ENCODE data around the gene ACER2.

The ACER2 gene

DNA sequence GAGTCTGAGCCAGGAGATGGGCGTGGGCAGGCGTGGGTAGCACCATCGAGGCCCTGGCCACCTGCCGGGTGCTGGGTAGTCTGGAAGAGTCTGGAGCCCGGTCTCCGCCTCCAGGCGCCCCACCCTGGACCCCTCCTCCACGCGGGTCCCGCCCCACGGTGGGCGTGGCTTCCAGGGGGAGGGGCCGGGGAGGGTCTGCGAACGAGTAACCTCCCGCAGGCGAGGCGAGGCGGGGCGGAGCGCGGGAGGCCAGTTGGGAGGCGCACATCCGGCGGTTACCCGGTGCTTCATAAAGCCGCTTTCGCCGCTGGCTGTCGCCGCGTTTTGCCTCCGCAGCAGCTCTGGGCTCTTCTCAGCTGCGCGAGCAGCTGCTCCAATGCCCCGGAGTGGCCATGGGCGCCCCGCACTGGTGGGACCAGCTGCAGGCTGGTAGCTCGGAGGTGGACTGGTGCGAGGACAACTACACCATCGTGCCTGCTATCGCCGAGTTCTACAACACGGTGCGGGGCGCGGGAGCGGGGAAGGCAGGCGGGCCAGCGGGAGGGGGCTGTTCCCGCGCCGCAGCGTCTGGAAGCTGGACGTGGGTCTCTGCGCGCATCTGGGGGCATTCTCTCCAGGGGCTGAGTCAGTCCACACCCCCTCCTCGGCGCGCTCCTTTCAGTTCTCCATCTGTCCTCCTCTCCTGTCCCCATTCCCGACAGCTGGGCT lies at the start of gene ACER2 (continued):
- TF ChIP-seq KLF8 (tag by site-specific recombination; IDR thresholded peaks at IDR 0.05) (peak; percentile 91), ZXDB (tag by site-specific recombination; IDR thresholded peaks at IDR 0.05) (no peak; the same call in 1 of the 2 replicates), KLF7 (tag by site-specific recombination; IDR thresholded peaks at IDR 0.05; ENCODE audit: borderline replicate concordance) (no peak), TRIM28 (IDR thresholded peaks at IDR 0.05; ENCODE audit: borderline replicate concordance, low read length) (peak; percentile 56; the same call in 1 of the 2 replicates), ZNF37A (tag by site-specific recombination; IDR thresholded peaks at IDR 0.05) (no peak), GLI2 (tag by site-specific recombination; IDR thresholded peaks at IDR 0.05; ENCODE audit: borderline replicate concordance, low read depth) (no peak), ZFP69B (tag by site-specific recombination; IDR thresholded peaks at IDR 0.05) (peak; percentile 72), ZNF629 (tag by site-specific recombination; IDR thresholded peaks at IDR 0.05) (no peak), ZNF548 (tag by site-specific recombination; IDR thresholded peaks at IDR 0.05) (no peak), ZFP3 (tag by site-specific recombination; IDR thresholded peaks at IDR 0.05; ENCODE audit: low read depth) (no peak), ZNF133 (tag by site-specific recombination; IDR thresholded peaks at IDR 0.05) (no peak), ZNF48 (tag by site-specific recombination; IDR thresholded peaks at IDR 0.05) (no peak), ZFP41 (tag by site-specific recombination; IDR thresholded peaks at IDR 0.05; ENCODE audit: borderline replicate concordance) (no peak), ZNF121 (tag by site-specific recombination; IDR thresholded peaks at IDR 0.05) (no peak), HOXD13 (CRISPR knock-in tag; IDR thresholded peaks at IDR 0.05; ENCODE audit: borderline replicate concordance) (no peak), EGR2 (tag by site-specific recombination; IDR thresholded peaks at IDR 0.05; ENCODE audit: low read depth) (peak; percentile 64), MEIS1 (CRISPR knock-in tag; IDR thresholded peaks at IDR 0.05; ENCODE audit: borderline replicate concordance) (no peak), ZNF530 (tag by site-specific recombination; IDR thresholded peaks at IDR 0.05; ENCODE audit: low read depth) (no peak), ZNF473 (tag by site-specific recombination; IDR thresholded peaks at IDR 0.05) (no peak), ZFP37 (tag by site-specific recombination; IDR thresholded peaks at IDR 0.05) (no peak; the same call in 1 of the 2 replicates), ZNF830 (tag by site-specific recombination; IDR thresholded peaks at IDR 0.05; ENCODE audit: low read depth) (no peak), ZNF660 (tag by site-specific recombination; IDR thresholded peaks at IDR 0.05) (peak; percentile 39; the same call in 1 of the 2 replicates), ZNF701 (tag by site-specific recombination; IDR thresholded peaks at IDR 0.05) (no peak), ZNF23 (tag by site-specific recombination; IDR thresholded peaks at IDR 0.05; ENCODE audit: borderline replicate concordance) (no peak), ZNF423 (tag by site-specific recombination; IDR thresholded peaks at IDR 0.05) (no peak)
- TF ChIP-seq, protein P1, sequence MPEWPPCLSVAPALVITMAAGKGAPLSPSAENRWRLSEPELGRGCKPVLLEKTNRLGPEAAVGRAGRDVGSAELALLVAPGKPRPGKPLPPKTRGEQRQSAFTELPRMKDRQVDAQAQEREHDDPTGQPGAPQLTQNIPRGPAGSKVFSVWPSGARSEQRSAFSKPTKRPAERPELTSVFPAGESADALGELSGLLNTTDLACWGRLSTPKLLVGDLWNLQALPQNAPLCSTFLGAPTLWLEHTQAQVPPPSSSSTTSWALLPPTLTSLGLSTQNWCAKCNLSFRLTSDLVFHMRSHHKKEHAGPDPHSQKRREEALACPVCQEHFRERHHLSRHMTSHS (tag by site-specific recombination; IDR thresholded peaks at IDR 0.05) = no peak
- TF ChIP-seq, protein P2, sequence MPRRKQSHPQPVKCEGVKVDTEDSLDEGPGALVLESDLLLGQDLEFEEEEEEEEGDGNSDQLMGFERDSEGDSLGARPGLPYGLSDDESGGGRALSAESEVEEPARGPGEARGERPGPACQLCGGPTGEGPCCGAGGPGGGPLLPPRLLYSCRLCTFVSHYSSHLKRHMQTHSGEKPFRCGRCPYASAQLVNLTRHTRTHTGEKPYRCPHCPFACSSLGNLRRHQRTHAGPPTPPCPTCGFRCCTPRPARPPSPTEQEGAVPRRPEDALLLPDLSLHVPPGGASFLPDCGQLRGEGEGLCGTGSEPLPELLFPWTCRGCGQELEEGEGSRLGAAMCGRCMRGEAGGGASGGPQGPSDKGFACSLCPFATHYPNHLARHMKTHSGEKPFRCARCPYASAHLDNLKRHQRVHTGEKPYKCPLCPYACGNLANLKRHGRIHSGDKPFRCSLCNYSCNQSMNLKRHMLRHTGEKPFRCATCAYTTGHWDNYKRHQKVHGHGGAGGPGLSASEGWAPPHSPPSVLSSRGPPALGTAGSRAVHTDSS (tag by site-specific recombination; IDR thresholded peaks at IDR 0.05) = no peak
- TF ChIP-seq, protein P3, sequence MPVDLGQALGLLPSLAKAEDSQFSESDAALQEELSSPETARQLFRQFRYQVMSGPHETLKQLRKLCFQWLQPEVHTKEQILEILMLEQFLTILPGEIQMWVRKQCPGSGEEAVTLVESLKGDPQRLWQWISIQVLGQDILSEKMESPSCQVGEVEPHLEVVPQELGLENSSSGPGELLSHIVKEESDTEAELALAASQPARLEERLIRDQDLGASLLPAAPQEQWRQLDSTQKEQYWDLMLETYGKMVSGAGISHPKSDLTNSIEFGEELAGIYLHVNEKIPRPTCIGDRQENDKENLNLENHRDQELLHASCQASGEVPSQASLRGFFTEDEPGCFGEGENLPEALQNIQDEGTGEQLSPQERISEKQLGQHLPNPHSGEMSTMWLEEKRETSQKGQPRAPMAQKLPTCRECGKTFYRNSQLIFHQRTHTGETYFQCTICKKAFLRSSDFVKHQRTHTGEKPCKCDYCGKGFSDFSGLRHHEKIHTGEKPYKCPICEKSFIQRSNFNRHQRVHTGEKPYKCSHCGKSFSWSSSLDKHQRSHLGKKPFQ (tag by site-specific recombination; IDR thresholded peaks at IDR 0.05) = no peak
- TF ChIP-seq, protein P4, sequence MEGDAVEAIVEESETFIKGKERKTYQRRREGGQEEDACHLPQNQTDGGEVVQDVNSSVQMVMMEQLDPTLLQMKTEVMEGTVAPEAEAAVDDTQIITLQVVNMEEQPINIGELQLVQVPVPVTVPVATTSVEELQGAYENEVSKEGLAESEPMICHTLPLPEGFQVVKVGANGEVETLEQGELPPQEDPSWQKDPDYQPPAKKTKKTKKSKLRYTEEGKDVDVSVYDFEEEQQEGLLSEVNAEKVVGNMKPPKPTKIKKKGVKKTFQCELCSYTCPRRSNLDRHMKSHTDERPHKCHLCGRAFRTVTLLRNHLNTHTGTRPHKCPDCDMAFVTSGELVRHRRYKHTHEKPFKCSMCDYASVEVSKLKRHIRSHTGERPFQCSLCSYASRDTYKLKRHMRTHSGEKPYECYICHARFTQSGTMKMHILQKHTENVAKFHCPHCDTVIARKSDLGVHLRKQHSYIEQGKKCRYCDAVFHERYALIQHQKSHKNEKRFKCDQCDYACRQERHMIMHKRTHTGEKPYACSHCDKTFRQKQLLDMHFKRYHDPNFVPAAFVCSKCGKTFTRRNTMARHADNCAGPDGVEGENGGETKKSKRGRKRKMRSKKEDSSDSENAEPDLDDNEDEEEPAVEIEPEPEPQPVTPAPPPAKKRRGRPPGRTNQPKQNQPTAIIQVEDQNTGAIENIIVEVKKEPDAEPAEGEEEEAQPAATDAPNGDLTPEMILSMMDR (tag by site-specific recombination; IDR thresholded peaks at IDR 0.05) = peak; percentile 35
- TF ChIP-seq, protein P5, sequence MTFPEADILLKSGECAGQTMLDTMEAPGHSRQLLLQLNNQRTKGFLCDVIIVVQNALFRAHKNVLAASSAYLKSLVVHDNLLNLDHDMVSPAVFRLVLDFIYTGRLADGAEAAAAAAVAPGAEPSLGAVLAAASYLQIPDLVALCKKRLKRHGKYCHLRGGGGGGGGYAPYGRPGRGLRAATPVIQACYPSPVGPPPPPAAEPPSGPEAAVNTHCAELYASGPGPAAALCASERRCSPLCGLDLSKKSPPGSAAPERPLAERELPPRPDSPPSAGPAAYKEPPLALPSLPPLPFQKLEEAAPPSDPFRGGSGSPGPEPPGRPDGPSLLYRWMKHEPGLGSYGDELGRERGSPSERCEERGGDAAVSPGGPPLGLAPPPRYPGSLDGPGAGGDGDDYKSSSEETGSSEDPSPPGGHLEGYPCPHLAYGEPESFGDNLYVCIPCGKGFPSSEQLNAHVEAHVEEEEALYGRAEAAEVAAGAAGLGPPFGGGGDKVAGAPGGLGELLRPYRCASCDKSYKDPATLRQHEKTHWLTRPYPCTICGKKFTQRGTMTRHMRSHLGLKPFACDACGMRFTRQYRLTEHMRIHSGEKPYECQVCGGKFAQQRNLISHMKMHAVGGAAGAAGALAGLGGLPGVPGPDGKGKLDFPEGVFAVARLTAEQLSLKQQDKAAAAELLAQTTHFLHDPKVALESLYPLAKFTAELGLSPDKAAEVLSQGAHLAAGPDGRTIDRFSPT (tag by site-specific recombination; IDR thresholded peaks at IDR 0.05) = 0 out of 2 replicates have a peak, but pooled peaks have one; percentile 20
- TF ChIP-seq, protein P6, sequence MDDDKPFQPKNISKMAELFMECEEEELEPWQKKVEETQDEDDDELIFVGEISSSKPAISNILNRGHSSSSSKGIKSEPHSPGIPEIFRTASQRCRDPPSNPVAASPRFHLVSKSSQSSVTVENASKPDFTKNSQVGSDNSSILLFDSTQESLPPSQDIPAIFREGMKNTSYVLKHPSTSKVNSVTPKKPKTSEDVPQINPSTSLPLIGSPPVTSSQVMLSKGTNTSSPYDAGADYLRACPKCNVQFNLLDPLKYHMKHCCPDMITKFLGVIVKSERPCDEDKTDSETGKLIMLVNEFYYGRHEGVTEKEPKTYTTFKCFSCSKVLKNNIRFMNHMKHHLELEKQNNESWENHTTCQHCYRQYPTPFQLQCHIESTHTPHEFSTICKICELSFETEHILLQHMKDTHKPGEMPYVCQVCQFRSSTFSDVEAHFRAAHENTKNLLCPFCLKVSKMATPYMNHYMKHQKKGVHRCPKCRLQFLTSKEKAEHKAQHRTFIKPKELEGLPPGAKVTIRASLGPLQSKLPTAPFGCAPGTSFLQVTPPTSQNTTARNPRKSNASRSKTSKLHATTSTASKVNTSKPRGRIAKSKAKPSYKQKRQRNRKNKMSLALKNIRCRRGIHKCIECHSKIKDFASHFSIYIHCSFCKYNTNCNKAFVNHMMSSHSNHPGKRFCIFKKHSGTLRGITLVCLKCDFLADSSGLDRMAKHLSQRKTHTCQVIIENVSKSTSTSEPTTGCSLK (tag by site-specific recombination; IDR thresholded peaks at IDR 0.05) = no peak

Measured in HEK293 (cell line).